ENCODE results near the gene LRRK1. TPM values are rescaled to one million over a fixed set of nuclear protein-coding genes. Genes with fewer than 3 reads are reported as not detected.
A peak's percentile ranks its signal among the peaks of the same experiment; 100 is the strongest.

LRRK1 gene, protein sequence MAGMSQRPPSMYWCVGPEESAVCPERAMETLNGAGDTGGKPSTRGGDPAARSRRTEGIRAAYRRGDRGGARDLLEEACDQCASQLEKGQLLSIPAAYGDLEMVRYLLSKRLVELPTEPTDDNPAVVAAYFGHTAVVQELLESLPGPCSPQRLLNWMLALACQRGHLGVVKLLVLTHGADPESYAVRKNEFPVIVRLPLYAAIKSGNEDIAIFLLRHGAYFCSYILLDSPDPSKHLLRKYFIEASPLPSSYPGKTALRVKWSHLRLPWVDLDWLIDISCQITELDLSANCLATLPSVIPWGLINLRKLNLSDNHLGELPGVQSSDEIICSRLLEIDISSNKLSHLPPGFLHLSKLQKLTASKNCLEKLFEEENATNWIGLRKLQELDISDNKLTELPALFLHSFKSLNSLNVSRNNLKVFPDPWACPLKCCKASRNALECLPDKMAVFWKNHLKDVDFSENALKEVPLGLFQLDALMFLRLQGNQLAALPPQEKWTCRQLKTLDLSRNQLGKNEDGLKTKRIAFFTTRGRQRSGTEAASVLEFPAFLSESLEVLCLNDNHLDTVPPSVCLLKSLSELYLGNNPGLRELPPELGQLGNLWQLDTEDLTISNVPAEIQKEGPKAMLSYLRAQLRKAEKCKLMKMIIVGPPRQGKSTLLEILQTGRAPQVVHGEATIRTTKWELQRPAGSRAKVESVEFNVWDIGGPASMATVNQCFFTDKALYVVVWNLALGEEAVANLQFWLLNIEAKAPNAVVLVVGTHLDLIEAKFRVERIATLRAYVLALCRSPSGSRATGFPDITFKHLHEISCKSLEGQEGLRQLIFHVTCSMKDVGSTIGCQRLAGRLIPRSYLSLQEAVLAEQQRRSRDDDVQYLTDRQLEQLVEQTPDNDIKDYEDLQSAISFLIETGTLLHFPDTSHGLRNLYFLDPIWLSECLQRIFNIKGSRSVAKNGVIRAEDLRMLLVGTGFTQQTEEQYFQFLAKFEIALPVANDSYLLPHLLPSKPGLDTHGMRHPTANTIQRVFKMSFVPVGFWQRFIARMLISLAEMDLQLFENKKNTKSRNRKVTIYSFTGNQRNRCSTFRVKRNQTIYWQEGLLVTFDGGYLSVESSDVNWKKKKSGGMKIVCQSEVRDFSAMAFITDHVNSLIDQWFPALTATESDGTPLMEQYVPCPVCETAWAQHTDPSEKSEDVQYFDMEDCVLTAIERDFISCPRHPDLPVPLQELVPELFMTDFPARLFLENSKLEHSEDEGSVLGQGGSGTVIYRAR (N-terminal part only)
- total RNA-seq = 5.5 TPM

DNA sequence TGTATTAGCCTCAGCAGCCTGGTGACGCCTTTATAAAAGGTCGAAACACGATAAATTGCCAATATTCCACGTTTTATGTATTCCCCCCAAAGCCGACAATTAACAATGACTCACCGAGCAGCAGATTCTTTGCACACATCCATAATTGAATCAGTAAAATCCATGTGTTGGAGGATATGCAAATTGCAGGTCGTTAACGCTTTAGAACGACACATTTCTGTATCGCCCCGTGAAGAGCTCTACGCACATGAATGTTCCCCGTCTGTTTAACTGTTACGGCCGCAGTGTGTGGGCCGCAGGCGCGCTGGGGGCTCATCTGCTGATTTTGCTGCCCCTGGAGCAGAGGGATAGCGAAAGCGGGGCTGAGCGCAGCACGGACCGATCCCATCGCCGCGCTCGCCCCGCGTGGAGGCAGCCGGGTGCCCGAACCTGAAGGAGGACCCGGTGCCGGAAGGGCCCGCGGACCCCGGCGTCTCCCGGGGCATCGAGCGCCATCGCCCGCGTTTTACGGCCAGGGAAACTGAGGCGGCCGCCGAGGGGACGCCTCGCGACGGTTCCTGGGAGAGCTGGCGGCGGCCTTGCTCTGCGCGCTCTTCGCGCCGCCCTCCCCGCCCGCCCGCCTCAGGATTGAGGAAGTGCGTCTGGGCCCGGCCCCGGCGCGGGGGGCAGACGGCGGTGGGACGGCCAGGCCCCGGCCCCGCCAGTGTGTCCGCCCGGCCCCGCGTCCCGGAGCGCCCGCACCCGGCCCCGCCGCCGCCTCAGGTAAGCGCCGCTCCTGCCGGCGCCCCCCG is at the start of gene LRRK1:
LRRK1 (plus strand) TSS at position 668 of the 791 bp plus-strand sequence. CDS start 5,276 bp downstream, outside the sequence.
- Histone ChIP-seq H3K4me1 (ENCODE audit: insufficient read depth, low read length) (peaks cover 60% of the 10 kb centered on the region), H3K27me3 (ENCODE audit: insufficient read depth, low read length) (peaks cover 6% of the 10 kb centered on the region), H3K9me3 (ENCODE audit: low read depth, low read length) (no peaks in the 10 kb centered on the region), H3K4me3 (ENCODE audit: low read length) (peak within 1 kb of the TSS; percentile 70)

DNA sequence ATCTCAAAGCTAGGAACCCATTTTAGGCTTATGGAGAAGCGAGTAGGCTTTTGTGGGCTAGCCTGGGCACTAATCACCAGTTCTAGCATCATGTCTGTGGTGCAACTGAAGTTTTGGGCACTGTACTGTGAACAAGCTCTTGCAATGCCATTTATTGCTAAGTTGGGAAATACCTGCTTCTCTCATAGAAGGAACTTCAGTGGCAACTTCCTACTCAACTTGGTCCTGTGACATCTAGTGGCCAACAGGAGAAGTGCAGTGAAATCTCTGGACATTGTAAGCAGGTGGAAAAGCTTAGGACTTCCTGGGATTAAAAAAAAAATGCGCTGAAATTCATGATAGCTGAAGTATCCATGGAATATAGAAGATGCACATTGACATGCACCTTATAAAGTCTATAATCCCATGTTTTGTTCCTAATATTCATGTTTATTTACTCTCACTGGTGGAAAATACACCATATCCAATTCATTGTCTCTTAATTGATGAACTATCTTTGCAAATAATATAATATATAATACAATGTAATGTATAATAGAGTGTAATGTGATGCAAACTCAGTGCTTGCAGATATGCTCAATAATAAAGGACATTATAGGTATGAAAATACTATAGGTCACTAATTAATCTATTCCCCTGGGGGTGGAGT is 46.0 kb upstream of the LRRK1 start:
- Histone ChIP-seq H3K9me3 (ENCODE audit: low read depth, low read length) (no peaks in the 10 kb centered on the region), H3K4me3 (ENCODE audit: low read length) (no peak overlapping the region), H3K27me3 (ENCODE audit: insufficient read depth, low read length) (peaks cover 22% of the 10 kb centered on the region), H3K4me1 (ENCODE audit: insufficient read depth, low read length) (no peaks in the 10 kb centered on the region)

- Histone ChIP-seq H3K9me3 (ENCODE audit: low read depth, low read length) (no peaks in the 10 kb centered on the region), H3K4me1 (ENCODE audit: insufficient read depth, low read length) (peaks cover 4% of the 10 kb centered on the region), H3K27me3 (ENCODE audit: insufficient read depth, low read length) (peaks cover 35% of the 10 kb centered on the region), H3K4me3 (ENCODE audit: low read length) (no peak overlapping the region)
Measured at GRCh38 chr15:100875495-100875894, 43.7 kb upstream of the LRRK1 start.

DNA sequence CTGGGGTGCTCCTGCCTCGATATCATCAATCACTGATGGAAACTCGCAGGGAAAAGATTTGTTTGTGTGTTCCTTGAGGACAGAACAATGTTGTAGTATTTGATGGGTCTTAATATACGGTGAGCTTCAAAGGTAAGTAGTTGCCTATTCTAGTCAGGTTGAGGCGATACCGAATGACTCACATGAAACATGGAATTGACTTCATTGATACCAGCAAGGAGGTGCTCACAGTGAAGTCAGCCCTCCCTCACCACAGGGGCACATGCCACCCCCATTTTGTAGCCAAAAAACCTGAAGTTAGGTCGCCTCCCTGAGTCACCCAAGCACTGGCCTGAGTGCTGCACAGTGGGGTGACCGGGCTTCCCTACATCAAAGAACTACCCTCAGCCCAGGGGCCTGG is 43.2 kb upstream of the LRRK1 start:
- no peaks in the 10 kb centered on the region for H3K9me3 ChIP-seq (ENCODE audit: low read depth, low read length)
- H3K27me3 ChIP-seq (ENCODE audit: insufficient read depth, low read length) = peaks cover 40% of the 10 kb centered on the region
- peaks cover 4% of the 10 kb centered on the region for H3K4me1 ChIP-seq (ENCODE audit: insufficient read depth, low read length)
- no peak overlapping the region for H3K4me3 ChIP-seq (ENCODE audit: low read length)

- H3K4me1 ChIP-seq (ENCODE audit: insufficient read depth, low read length) = peaks cover 4% of the 10 kb centered on the region
- H3K27me3 ChIP-seq (ENCODE audit: insufficient read depth, low read length) = peaks cover 56% of the 10 kb centered on the region
- no peaks in the 10 kb centered on the region for H3K9me3 ChIP-seq (ENCODE audit: low read depth, low read length)
- no peak overlapping the region for H3K4me3 ChIP-seq (ENCODE audit: low read length)
Measured at GRCh38 chr15:100877551-100877950, 41.6 kb upstream of the LRRK1 start.

DNA sequence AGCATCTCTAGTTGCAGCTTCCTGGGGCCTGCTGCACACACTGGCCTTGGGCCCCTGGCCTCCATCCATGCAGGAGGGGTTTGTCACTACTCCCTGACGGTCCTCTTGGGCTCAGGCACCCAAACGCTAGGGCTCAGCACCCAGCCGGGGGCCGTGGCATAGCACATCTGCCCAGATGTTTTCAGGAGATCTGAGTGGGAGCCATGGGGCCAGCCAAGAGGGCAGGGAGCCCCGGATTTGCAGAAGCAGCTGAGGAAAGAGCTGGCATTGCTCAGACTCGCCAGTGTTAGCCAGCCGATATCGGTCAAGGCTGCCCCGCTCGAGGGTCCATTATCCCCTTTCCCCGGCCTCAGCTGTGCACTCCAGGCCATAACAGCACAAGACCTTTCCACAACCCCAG is 41.0 kb upstream of the LRRK1 start:
- peaks cover 61% of the 10 kb centered on the region for H3K27me3 ChIP-seq (ENCODE audit: insufficient read depth, low read length)
- no peak overlapping the region for H3K4me3 ChIP-seq (ENCODE audit: low read length)
- no peaks in the 10 kb centered on the region for H3K9me3 ChIP-seq (ENCODE audit: low read depth, low read length)
- H3K4me1 ChIP-seq (ENCODE audit: insufficient read depth, low read length) = peaks cover 4% of the 10 kb centered on the region

DNA sequence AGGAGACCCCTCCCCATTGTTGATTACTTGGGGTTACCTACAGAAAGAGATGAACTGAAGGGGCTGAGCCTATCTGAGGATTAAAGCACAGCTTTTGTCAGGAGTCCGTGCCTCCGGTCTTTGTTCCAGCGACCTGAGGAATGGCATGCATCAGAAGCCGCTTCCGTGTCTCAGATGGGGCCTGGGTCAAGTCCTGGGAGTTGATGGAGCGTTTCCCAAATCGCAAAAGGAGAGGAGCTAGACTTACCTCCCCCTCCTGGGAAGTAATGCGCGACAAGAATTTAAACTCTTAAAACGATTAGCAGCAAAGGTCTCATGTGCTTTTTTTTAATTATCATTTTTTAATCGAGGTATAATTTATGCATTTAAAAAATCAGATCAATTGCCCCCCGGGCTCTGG is 40.5 kb upstream of the LRRK1 start:
- Histone ChIP-seq H3K9me3 (ENCODE audit: low read depth, low read length) (no peaks in the 10 kb centered on the region), H3K27me3 (ENCODE audit: insufficient read depth, low read length) (peaks cover 67% of the 10 kb centered on the region), H3K4me3 (ENCODE audit: low read length) (no peak overlapping the region), H3K4me1 (ENCODE audit: insufficient read depth, low read length) (peaks cover 4% of the 10 kb centered on the region)

DNA sequence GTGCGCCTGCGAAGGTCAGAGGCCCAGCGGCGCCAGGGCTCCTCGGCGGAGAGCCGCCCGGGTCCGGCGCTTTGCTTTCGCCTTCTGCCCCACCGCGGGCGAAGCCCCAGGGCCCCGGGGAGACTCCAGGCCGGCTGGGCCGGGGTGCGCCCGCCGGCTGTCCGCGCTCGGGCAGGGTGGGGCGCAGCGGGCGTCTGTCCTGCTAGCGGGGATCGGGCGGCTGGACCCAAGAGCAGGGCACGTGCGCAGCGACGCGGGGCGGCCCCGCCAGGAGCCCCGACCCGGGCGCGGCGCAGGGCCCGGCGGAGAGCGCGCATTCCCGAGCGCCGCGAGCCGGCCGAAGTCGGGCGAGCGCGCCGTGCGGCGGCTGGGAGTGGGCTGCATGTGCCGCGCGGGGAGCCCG is 40.1 kb upstream of the LRRK1 start:
- Histone ChIP-seq H3K9me3 (ENCODE audit: low read depth, low read length) (no peaks in the 10 kb centered on the region), H3K27me3 (ENCODE audit: insufficient read depth, low read length) (peaks cover 71% of the 10 kb centered on the region), H3K4me1 (ENCODE audit: insufficient read depth, low read length) (peaks cover 4% of the 10 kb centered on the region), H3K4me3 (ENCODE audit: low read length) (no peak overlapping the region)

DNA sequence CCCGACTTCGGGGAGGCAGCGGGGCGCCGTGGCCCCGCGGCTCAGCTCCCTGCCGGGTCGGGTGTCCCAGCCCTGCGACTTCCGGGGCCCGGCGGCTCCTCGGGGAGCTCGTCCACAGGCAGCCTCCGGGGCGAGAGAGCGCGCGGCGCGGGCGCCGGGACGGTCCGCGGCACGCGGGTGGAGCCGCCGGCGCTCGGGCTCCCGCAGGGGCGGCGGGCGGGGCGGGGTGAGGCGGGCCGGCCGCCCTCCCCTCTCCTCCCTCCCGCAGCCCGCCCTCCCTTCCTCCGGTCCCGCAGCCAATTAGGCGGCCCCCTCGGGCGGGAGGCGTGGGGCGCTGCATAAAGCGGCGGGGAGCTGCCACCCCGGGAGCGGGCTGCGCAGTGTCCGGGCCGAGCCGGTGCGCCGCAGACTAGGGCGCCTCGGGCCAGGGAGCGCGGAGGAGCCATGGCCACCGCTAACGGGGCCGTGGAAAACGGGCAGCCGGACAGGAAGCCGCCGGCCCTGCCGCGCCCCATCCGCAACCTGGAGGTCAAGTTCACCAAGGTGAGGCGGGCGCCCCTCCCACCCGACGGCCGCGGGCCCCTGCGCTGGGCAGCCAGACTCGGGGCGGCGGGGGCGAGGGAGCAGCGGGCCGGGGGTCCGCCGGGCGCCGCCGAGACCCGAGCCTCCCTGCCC is 39.6 kb upstream of the LRRK1 start, which contains the start of gene ALDH1A3:
ALDH1A3 (plus strand) TSS at position 368 of the 675 bp plus-strand sequence; CDS start at position 445, 77 bp downstream.
- Histone ChIP-seq H3K4me3 (ENCODE audit: low read length) (no peak within 1 kb of the TSS), H3K9me3 (ENCODE audit: low read depth, low read length) (no peaks in the 10 kb centered on the region), H3K4me1 (ENCODE audit: insufficient read depth, low read length) (peaks cover 4% of the 10 kb centered on the region), H3K27me3 (ENCODE audit: insufficient read depth, low read length) (peaks cover 76% of the 10 kb centered on the region)

DNA sequence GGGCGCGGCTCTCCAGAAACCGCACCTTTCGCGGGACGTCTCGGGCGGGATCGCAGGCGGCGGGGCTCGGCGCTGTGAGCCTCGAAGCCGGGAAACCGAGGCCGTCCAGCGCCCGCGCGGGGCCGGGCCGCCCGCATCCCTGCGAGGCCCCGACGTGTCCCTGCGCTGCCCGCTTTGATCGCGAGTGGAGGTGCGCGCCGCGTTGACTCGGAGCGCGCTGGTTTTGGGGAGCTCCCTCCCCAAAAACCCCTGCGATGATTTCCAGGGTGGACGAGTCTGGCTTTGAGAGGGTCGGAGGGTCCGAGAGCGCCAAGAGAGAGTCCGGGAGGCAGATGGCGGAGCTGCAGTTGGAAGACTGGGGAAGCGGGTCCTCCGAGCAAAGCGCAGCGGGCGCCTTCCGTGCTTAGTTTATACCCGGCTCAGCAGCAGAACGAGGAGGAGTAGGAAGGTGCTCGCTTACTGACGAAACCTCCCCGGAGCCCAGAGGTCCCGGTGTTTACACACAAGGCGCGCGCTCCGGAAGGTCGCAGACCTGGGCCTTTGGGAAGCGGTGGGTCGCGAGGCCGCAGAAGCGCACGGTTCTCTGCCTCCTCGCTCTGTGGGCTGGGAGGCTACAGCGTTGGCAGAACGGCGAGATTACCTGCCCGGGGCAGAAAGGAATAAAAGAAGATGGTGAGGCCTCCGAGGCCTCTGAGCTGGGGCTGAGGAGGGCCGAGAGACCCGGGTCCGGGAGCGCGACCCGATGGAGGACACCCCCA is 38.8 kb upstream of the LRRK1 start:
- Histone ChIP-seq H3K4me1 (ENCODE audit: insufficient read depth, low read length) (peaks cover 4% of the 10 kb centered on the region), H3K4me3 (ENCODE audit: low read length) (no peak overlapping the region), H3K27me3 (ENCODE audit: insufficient read depth, low read length) (peaks cover 79% of the 10 kb centered on the region), H3K9me3 (ENCODE audit: low read depth, low read length) (no peaks in the 10 kb centered on the region)

DNA sequence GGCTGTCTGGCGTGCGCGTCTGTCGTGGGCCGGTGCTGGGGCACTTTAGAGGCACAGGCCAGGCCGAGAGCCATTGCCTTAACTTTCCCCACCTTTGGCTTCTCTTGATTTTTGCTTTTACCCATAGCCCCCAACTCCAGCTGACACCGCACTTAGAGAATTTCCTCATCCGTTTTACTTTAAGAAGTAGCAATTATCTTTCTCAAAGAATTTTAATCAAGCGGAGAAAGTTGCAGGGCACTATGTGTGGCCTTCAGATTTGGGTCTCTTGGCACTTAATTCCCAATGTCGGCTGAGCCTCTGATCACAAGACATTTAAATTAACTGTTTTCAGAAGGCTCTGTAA is 38.3 kb upstream of the LRRK1 start:
- H3K9me3 ChIP-seq (ENCODE audit: low read depth, low read length) = no peaks in the 10 kb centered on the region
- H3K27me3 ChIP-seq (ENCODE audit: insufficient read depth, low read length) = peaks cover 80% of the 10 kb centered on the region
- peaks cover 4% of the 10 kb centered on the region for H3K4me1 ChIP-seq (ENCODE audit: insufficient read depth, low read length)
- H3K4me3 ChIP-seq (ENCODE audit: low read length) = no peak overlapping the region

- Histone ChIP-seq H3K4me3 (ENCODE audit: low read length) (no peak overlapping the region), H3K4me1 (ENCODE audit: insufficient read depth, low read length) (peaks cover 4% of the 10 kb centered on the region), H3K27me3 (ENCODE audit: insufficient read depth, low read length) (peaks cover 88% of the 10 kb centered on the region), H3K9me3 (ENCODE audit: low read depth, low read length) (no peaks in the 10 kb centered on the region)
Measured at GRCh38 chr15:100881573-100882336, 37.4 kb upstream of the LRRK1 start.
